Measurements from ENCODE around the gene MYO18B.

DNA sequence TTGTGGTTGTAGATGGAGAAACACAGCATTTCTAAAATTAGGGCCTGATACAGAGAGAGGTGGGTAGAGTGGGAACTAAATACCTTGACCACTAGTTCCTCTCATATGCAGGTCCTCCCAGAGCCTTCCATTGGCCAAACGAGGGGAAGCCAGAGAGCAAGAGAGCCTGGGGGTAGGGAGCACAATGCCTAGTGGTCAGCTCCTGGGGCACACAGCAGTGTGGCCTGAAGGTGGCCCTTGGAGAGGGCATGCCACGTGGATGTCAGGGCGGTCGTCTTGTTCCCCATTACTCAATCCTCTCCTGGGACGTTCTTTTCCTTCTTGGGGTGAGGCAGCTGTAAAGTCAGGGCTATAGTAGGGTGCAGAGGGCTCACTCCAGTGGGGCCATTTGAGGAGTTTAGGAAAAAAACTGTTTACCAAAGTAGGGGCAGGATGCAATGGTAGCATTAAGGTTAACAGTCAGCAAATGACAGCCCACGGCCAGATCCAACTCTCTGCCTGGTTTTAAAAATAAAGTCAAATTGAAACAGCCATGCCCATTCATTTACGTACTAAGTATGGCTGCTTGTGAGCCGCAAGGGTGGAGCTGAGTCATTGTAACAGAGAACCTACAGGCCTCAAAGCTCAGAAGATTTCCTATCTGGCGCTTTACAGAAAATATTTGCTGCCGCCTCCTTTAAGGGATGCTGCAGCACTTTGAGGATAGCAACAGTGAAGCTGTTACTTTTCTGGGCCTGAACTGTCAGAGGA lies 7.6 kb downstream of the MYO18B start:
- TF ChIP-seq, protein P1, sequence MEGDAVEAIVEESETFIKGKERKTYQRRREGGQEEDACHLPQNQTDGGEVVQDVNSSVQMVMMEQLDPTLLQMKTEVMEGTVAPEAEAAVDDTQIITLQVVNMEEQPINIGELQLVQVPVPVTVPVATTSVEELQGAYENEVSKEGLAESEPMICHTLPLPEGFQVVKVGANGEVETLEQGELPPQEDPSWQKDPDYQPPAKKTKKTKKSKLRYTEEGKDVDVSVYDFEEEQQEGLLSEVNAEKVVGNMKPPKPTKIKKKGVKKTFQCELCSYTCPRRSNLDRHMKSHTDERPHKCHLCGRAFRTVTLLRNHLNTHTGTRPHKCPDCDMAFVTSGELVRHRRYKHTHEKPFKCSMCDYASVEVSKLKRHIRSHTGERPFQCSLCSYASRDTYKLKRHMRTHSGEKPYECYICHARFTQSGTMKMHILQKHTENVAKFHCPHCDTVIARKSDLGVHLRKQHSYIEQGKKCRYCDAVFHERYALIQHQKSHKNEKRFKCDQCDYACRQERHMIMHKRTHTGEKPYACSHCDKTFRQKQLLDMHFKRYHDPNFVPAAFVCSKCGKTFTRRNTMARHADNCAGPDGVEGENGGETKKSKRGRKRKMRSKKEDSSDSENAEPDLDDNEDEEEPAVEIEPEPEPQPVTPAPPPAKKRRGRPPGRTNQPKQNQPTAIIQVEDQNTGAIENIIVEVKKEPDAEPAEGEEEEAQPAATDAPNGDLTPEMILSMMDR (conservative IDR thresholded peaks at IDR 0.05; ENCODE audit: low read depth, low read length) = no peak
- no peak for TF ChIP-seq MXI1 (IDR thresholded peaks at IDR 0.05; ENCODE audit: borderline replicate concordance, low read depth, low read length)
